Neural cell (in vitro differentiated cells): Measurements from ENCODE around the gene PLA2G4B.

Experiments
- CTCF ChIP-seq: fragments of 450-650 bp; IDR thresholded peaks from 2 replicates; pipeline ENCODE4 v1.5.1; 2014; ENCODE audit warnings: antibody characterized with exemption, mild to moderate bottlenecking, moderate library complexity; ENCODE audit not compliant: poor library complexity, severe bottlenecking
- POLR2AphosphoS5 ChIP-seq: IDR thresholded peaks from 2 replicates; pipeline ENCODE4 v1.6.1; 2012
- REST ChIP-seq: IDR thresholded peaks from 2 replicates; pipeline ENCODE4 v1.6.1; 2012; ENCODE audit warnings: borderline replicate concordance

GRCh38 chr15:41801850-41802455 lies 36.7 kb upstream of the PLA2G4B start:
- TF ChIP-seq POLR2AphosphoS5 (no peak), CTCF (no peak), REST (no peak)
